Amygdala (tissue), 56 donors: Measurements from ENCODE around the gene RPRD1B.
A peak's percentile ranks its signal among the peaks of the same experiment; 100 is the strongest.
"Not testable (repeated sequence)": the region's sequence is repeated elsewhere in the genome, so short reads cannot be mapped to it uniquely, and the experiment has no call there.

Source experiments
- DNase-seq, 56 donors: peaks; one replicate each; lab custom pipeline; 2025; lab: John Stamatoyannopoulos, UW

RPRD1B gene

DNA sequence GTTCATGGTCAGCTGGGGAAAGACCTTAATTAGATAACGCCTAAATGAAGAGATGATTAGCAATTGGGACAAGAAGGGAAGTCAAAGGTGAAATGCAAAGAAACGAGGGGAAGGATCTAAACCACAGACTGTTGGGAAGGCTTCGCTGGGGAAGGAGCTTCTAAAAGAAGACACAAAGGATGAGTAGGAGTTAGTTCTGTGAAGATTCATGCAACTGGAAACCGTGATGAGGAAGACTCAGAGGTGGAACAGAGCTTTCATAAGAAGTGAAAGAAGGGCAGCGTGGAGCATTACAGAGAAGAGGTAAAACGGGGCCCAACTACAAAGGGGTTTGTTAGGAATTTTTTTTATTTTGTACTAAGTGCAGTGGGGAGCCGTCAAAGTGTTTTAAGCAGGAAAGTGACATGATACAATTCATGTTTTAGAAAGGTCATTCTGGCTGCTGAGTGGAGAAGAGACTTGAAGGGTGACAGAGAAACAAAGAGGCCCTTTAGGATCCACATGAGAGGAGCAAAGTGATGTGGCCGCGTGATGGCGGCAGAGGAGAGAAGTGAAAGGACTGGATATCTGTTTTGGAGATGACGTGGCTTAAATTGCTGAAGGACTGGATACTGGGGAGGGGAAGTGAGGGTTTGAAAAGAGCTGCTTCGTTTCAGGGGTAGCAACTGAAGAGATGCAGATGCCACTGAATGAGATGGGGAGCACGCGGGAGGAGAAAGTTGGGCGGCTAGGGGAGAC lies 33.9 kb upstream of the RPRD1B start:
- peak in 32 of 56 donors; percentile 6 to 75 (median 38) for DNase-seq

DNA sequence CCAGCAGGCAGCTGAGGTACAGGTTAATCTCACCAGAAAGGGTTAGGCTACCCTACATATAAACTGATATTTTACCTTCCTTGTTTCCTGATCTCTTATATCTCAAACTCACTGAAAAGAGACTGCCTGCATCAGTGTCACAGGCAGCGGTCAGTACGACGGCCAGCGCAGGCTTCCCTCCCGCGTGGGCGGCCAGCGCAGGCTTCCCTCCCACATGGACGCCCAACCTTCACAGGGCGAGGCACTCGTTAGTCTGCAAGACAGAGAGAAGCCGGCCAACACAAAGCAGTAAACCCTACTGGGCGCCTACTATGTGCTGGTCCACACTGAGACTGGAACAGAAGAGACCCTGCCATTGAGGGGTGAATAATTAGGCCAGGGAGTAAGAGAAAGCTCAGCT lies 33.3 kb upstream of the RPRD1B start:
- DNase-seq = no peak

DNA sequence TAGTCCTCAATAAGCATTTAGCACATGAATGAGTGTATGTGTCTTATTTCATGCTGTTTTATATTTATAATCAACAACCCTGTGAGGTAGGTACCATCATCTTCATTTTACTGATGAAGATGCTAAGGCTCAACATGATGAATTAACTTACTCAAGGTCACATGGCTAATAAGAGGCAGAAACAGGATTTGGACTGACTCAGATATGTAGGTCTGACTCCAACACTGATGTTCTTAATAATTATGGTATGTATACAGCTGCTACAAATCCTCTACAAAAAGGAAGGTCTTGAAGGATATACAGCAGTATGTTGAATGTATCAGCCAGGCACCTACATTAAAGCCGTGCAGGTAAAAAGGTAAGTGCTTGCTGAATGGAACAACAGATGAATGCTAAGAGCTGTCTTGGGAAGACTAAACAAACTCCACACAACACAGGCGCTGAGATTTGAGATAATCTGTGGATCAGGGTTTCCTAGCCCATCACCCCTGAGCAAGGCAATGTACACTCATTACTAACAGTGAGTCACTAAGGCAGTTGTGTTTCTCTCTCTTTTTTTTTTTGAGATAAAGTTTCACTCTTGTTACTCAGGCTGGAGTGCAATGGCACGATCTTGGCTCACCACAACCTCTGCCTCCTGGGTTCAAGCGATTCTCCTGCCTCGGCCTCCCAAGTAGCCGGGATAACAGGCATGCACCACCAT lies 32.2 kb upstream of the RPRD1B start:
- DNase-seq = no peak

DNA sequence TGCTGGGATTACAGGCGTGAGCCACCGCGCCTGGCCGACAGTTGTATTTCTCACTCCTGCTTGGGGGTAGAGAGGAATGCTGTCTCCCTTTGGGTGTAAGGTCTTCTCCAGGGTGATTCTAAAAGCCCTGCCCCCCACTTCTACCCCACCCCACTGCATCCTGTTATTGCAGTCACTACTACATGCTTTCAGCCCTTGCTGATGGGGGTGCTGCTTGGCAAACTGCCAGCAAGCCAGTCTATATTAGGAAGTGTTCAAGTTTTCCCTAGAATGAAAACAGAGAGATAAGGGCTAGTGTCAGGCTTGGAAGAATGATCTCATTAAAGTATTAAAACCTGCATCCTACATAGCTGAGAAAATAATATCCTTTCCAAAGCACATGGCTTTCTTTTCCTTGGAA lies 31.6 kb upstream of the RPRD1B start:
- DNase-seq = no peak

DNA sequence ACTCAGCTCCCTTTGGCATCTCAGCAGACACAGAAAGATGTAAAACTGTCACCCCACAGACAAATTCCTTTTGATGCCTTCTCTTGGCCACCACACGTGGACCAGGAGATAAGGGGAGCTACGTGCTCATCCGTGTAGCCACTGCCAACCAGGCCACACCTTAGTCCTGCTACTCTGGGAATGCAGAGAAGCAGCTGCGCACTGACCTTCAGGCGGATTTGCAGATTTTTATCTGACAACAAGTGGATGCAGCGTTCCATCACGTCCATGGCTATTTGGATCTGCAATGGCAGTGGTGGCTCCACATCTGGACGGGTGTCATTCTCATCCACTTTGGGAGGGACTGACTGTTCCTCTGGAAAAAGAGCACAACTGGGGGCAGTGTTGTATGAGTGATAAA lies 31.1 kb upstream of the RPRD1B start:
- DNase-seq = no peak

DNA sequence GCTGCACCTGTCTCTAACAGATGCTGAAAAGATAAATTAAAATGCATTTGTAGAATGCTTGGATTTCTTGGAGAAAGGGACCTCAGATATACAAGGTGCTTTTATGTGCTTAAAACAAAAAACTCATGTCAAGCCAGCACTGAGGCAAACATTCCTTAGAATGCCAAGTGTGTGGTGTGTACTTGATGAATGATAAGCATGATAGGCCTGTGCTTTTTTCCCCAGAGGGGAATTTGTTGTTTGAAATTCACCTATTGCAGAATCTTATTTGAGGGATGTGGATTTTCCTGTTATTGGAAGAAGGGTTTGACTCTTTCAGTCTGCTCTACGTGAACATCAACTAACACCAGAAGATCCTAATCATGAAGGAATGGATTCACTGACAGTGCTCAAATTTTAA lies 29.1 kb upstream of the RPRD1B start:
- no peak for DNase-seq

DNA sequence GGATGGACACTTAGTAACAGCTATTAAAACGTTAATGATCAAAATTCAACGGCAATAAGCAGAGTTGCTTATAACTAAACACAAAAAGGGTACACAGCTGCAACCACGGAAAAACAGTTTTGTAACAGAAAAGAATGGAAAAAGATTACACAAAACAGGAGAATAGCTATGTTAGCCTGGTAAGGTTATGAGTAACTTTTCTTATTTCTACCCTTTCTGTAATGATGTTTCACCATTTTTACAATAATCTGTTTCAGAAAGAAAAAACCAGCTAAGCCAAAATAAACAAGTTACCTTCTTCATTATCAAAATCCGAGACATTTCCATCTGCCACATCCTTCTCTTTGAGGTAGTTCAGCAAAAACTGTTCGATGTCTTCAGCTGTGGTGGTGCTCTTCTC lies 27.6 kb upstream of the RPRD1B start:
- DNase-seq = no peak

DNA sequence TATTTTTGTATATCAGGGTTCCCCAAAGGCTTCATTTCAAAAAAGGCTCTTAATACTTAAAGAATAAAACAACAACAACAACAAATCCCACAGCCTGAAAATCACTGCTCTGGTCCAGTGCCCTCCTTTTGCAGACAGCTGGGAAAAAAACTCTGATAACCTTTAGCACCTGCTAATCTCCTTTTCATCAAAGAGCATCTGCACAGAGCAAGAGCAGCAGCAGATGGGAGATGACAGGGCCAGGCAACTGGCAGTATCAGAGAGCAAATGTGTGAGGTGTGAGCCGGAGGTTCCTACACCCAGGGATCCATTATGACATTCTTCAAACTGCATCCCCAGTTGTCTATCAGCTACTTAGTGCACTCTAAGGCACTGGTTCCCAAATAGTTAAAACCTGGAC lies 26.0 kb upstream of the RPRD1B start:
- DNase-seq = no peak

DNA sequence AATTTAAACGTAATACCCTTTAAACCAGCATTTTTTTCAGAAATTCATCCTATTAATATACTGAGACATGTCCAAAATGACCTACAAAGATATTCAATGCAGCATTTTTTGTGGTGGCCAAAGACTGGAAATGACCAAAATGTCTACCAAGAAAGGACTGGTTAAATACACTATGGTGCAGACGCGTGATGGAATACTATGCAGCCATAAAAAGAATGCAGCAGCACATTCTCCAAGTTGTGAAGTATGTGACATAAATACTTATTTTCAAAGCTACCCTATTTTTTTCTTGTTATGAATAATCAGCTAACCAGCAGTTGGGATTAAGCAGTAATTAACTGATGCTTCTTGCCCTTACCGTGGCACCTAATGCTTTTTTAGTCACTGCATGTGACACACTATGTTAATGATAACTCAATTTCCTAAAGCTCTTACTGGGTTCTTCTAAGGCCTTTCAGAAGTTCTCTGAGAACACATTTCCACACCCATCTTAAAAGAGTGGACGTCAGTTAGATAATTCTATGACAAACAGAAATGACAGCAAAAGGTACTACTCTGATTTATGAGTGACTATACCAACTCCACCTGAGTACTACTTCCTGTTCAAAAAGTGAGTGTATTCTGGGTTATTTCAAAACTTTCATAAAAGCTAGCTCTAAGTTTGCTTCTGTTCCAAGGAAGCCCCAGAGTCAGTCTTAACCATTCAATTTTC lies 25.2 kb upstream of the RPRD1B start:
- DNase-seq = no peak

DNA sequence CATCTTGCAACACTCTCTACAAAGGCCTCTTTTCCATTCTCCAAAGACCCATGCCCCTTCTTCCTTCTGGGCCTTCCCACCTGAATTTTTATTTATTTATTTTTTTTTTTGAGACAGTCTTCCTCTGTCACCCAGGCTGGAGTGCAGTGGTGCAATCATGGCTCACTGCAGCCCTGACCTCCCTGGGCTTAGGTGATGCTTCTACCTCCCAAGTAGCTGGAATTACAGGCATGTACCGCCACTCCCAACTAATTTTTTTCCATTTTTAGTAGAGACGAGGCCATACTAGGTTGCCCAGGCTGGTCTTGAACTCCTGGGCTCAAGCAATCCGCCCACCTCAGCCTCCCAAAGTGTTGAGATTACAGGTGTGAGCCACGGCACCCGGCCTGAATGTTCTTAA lies 24.1 kb upstream of the RPRD1B start:
- DNase-seq = not testable (repeated sequence)

DNA sequence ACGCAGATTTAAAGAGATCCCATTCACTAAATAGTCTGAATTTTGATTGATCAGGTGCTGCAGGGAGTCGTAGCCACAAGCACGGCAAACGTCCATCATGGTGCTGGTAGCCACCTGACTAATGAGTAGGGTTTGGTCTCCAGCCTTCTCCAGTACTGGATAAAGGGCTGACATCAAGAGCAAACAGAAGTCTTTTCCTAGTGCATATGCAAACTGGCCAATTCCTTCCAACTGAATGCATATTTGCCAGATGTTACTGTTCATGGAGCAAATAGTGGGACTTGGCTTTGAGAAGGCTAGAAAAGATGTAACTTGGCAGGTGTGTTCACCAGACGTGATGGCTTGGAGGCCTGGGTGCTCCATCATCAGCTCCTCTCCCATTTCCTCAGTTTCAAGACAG lies 21.9 kb upstream of the RPRD1B start:
- no peak for DNase-seq

DNA sequence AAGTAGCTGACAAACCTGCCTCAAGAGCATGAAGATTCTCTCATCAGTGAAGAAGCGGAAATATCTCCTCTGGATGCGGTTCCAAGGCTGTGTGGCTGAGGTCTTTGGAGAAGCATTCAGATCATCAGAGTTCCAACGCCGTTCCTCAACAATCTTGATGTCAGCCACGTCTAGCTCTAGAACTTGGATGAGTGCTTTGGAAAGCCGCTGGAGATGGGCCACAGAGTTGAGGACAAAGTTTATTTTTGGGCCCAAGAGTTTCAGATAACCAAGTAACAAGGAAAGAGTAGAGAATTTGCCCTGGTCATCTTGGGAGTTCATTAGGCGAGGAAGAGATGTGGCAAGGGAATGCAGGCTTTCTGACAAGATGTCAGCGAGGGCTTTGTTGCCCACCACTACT lies 21.2 kb upstream of the RPRD1B start:
- DNase-seq = no peak

DNA sequence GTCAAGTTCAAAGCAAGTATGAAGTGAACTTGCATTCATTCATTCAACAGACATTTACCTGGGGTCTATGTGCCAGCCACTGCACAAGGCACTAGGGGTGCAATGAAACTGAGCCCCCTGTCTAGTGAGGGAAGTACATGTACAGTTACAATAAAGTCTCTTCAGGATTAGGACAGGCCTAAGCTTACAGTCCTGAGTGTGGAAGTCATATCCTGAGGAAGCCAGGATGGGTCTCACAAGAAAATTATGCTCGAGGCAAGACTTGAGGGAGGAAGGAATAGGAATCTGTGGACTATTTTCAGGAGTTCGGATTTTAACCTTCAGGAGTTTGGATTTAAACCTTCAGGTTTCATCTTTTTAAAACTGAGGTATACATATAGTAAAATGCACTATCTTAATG lies 19.7 kb upstream of the RPRD1B start:
- no peak for DNase-seq

DNA sequence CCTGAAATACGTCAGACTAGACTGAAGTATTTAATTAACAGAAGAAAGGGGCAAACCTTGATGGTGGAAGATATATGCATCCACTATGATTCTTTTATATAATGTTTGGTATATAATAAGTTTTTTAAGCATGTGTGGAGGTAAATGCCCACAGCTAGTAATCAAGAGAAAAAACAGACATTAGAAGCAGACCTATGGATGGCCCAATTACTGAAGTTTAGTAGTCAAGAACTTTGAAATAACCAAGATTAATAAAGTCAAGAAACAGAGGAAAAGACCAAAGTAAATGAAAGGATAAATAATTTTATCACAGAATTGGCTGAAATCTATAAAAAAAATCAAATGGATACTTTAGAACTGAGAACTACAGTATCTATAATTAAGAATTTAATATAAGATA lies 15.6 kb upstream of the RPRD1B start:
- no peak for DNase-seq

DNA sequence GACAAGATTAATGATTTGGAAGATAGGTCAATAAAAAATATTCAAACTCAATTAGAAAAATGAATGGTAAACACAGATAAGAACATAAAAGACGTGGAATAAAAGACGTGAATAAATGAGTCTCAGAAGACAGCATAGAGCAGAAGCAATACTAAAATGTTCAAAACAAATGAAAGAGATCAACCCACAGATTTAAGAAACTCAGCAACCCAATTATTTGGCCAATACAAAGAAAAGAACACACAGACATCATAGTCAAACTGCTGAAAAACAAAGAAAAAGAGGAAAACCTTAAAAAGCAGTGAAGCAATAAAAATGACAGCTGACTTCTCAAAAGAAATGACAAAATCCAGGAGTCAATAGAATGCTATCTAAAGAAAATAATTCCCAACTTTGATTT lies 15.2 kb upstream of the RPRD1B start:
- no peak for DNase-seq

DNA sequence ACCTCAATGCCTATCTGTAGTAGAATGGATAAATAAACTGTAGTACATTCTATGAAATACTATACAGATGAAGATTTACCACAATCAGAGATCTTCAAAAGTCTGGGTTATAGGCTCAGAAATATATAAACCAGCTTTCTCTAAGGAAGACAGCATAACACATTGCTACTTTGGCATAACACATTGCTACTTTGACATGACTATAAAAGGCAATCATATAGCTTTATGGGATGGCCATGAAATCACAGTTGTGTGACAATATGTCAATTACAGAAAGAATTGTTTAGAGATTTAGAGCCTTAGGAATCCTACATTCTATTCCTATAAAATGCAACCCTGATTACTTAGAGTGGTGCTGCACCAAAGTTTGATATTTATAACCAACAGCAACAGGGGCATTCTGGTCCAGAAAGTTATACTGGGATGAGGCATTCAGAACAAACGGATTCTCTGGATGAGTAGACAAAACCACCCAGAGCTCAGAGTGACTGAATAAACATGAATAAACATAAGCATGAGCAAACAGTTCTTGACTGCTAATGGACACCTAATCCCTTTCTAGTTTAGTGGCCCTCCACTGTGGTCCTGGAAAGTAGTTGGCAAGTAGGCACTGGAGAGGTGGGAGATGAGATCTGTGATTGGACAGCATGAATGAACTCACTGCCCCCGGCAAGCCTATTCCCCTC lies 12.3 kb upstream of the RPRD1B start:
- no peak for DNase-seq

DNA sequence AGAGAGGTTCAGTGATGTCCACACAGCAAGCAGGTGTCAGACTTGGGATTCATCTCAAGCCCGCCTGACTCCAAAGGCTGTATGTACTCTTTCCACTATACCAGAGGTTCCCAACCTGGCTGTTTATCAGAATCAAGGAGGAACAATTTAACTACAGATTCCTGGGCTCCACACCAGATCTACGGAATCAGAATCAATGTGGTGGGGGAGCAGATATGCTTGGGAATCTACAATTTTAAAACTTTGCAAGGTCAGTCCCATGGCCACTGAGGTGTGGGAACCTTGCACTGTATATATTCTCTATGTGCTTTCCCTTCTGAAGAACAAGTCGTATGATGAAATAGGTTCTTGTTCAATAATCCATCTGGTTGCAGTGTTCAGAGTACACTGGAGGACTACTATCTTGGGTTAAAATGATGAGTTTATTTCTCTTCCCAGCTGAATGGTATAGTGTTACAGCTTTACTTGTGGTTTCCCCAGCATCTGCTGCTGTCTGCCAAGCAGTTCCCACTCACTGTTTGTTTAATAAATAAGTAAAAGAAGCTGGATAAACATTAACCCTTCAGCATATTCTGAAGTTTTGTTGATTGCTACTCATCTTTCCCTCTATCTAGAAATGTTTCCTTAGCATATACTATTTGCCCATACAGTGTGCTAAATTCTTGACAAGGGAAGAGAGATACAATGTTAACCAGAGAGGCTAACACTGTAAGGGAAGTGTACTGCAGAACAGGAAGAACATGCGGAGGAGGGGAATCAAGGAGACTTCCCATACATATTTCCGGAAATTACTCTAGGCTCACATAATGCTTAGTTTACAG lies 10.2 kb upstream of the RPRD1B start:
- no peak for DNase-seq

DNA sequence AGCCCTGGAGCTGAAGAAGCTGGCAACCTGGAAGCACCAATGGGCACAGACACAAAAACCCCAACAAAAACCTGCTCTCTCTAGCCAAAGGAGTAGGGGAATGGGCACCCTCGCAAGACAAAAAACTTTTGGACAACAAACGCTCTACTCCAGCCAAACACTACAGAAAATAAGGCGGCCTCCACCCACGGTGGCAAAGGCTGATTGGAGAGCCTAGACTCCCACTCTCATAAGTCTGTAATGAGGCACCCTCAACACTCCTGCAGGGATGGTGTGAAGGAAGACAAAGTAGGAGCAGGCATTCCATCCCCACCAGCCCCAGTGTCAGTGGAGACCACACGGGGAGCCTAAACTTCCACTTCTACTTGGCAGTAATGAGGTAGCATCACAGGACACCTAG lies 9.1 kb upstream of the RPRD1B start:
- no peak for DNase-seq

DNA sequence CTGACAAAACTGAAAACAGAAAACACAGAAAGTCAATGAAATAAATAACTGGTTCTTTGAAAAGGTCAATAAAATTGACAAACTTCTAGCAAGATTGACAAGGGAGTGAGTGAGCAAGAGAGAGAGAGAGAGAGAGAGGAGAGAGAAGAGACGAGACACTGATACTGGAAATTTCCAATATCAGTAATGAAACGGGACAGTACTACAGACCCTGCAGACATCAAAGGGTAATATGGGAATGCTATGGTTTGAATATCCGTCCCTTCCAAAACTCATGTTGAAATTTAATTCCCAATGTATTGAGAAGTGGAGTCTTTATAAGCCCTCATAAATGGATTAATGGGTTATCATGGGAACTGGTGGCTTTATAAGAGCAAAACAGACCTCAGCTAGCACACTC lies 4.1 kb upstream of the RPRD1B start:
- DNase-seq = no peak

DNA sequence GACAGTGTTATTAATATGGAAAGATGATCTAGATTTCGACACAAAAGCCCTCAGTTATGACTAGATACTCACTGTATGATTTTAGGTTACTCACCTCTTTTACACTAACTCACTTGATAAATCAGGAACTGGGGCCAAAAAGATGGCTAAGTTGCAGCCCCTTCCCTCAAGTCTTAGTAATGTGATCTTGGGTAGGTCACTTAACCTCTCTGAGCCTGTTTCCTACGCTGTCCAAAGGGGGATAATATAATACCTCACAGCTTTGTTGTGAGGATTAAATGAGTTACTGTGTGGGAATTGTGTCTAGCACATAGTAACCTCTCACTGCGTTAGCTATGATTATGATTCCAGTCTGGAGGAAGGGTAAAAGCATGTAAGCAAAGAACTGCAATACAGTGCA lies 1.6 kb upstream of the RPRD1B start:
- DNase-seq = no peak
